OCI-LY3 (cell line): ENCODE data around the gene SYNPO.

Experiments
- H2AFZ ChIP-seq: fragments of 200-600, 300-600 bp; shearing (Covaris generic); 2 replicates; pipeline ENCODE4 v1.6.0; 2014; ENCODE audit warnings: antibody characterized with exemption, low read depth, low read length
- H3K27ac ChIP-seq: fragments of 200-600, 300-600 bp; sonication (generic); 2 replicates; pipeline ENCODE4 v1.5.1; 2014; ENCODE audit warnings: mild to moderate bottlenecking, low read length, moderate library complexity, mixed read lengths
- H3K27me3 ChIP-seq: fragments of 200-600, 300-600 bp; sonication (generic); 2 replicates; pipeline ENCODE4 v1.6.1; 2014; ENCODE audit warnings: low read depth, low read length, mixed read lengths
- H3K36me3 ChIP-seq: fragments of 200-600, 300-600 bp; sonication (generic); replicated peaks from 2 replicates; pipeline ENCODE3; 2014; ENCODE audit warnings: low read depth, low read length, mixed read lengths
- H3K4me1 ChIP-seq: fragments of 300-600, 200-600 bp; sonication (generic); 2 replicates; pipeline ENCODE4 v1.6.1; 2014; ENCODE audit warnings: low read length, mixed read lengths
- H3K4me2 ChIP-seq: fragments of 200-600, 300-600 bp; sonication (generic); 2 replicates; pipeline ENCODE4 v1.6.1; 2014; ENCODE audit warnings: low read length, mixed read lengths
- H3K4me3 ChIP-seq: fragments of 300-600, 200-600 bp; sonication (generic); 2 replicates; pipeline ENCODE4 v1.5.1; 2014; ENCODE audit warnings: antibody characterized with exemption, mild to moderate bottlenecking, low read length, moderate library complexity
- H3K79me2 ChIP-seq: fragments of 300-600, 200-600 bp; shearing (Covaris generic); 2 replicates; pipeline ENCODE4 v1.6.1; 2014; ENCODE audit warnings: mild to moderate bottlenecking, low read length, mixed read lengths
- H3K9ac ChIP-seq: fragments of 300-600, 200-600 bp; shearing (Covaris generic); 2 replicates; pipeline ENCODE4 v1.6.0; 2014; ENCODE audit warnings: mild to moderate bottlenecking, low read length, moderate library complexity
- H3K9me3 ChIP-seq: fragments of 200-600, 300-600 bp; shearing (Covaris generic); 2 replicates; pipeline ENCODE4 v1.6.1; 2014; ENCODE audit warnings: low read length, mixed read lengths; ENCODE audit not compliant: insufficient read depth
- H4K20me1 ChIP-seq: fragments of 200-600, 300-600 bp; sonication (generic); 2 replicates; pipeline ENCODE4 v1.6.1; 2016; ENCODE audit warnings: low read length, mixed read lengths; ENCODE audit not compliant: insufficient read depth
- CTCF ChIP-seq: fragments of 200-600, 300-600 bp; sonication (generic); IDR thresholded peaks from 2 replicates; pipeline ENCODE4 v1.5.1; 2014; ENCODE audit warnings: antibody characterized with exemption, low read length, low read depth
- EZH2phosphoT487 ChIP-seq: fragments of 200-600 bp; shearing (Covaris generic); IDR thresholded peaks from 2 replicates; pipeline ENCODE4 v1.6.1; 2018; ENCODE audit warnings: antibody characterized with exemption, mixed run types, low read depth

The SYNPO gene

GRCh38 chr5:150598821-150599273, 41.6 kb upstream of the SYNPO start:
- H4K20me1 ChIP-seq = no peaks in the 10 kb centered on the region

GRCh38 chr5:150599281-150599680, 41.2 kb upstream of the SYNPO start:
- no peak overlapping the region for H3K27ac ChIP-seq
- H3K79me2 ChIP-seq = no peaks in the 10 kb centered on the region
- no peak overlapping the region for H3K4me3 ChIP-seq
- H2AFZ ChIP-seq = no peak overlapping the region
- H3K4me1 ChIP-seq = peaks cover 7% of the 10 kb centered on the region
- H3K27me3 ChIP-seq = no peaks in the 10 kb centered on the region
- TF ChIP-seq CTCF (no peak), EZH2phosphoT487 (no peak)
- no peaks in the 10 kb centered on the region for H3K9me3 ChIP-seq
- H4K20me1 ChIP-seq = no peaks in the 10 kb centered on the region
- no peaks in the 10 kb centered on the region for H3K36me3 ChIP-seq
- H3K9ac ChIP-seq = no peak overlapping the region
- no peak overlapping the region for H3K4me2 ChIP-seq

More at GRCh38 chr5:150598821-150599273, 41.6 kb upstream of the SYNPO start:
- H3K27ac ChIP-seq = no peak overlapping the region
- H3K4me2 ChIP-seq = no peak overlapping the region
- H3K79me2 ChIP-seq = no peaks in the 10 kb centered on the region
- TF ChIP-seq EZH2phosphoT487 (no peak), CTCF (no peak)
- no peak overlapping the region for H3K4me3 ChIP-seq
- peaks cover 7% of the 10 kb centered on the region for H3K4me1 ChIP-seq
- H3K27me3 ChIP-seq = no peaks in the 10 kb centered on the region
- no peak overlapping the region for H2AFZ ChIP-seq
- H3K36me3 ChIP-seq = no peaks in the 10 kb centered on the region
- H3K9me3 ChIP-seq = no peaks in the 10 kb centered on the region
- no peak overlapping the region for H3K9ac ChIP-seq

GRCh38 chr5:150599917-150600511, 40.4 kb upstream of the SYNPO start:
- Histone ChIP-seq H3K79me2 (no peaks in the 10 kb centered on the region), H3K9me3 (no peaks in the 10 kb centered on the region), H3K27ac (no peak overlapping the region), H3K4me2 (no peak overlapping the region), H4K20me1 (no peaks in the 10 kb centered on the region), H3K27me3 (no peaks in the 10 kb centered on the region), H2AFZ (no peak overlapping the region), H3K4me1 (peaks cover 7% of the 10 kb centered on the region), H3K4me3 (no peak overlapping the region), H3K36me3 (no peaks in the 10 kb centered on the region), H3K9ac (no peak overlapping the region)
- no peak for TF ChIP-seq EZH2phosphoT487
- no peak for TF ChIP-seq CTCF

- H3K36me3 ChIP-seq = no peaks in the 10 kb centered on the region
- H3K27me3 ChIP-seq = no peaks in the 10 kb centered on the region
- peaks cover 7% of the 10 kb centered on the region for H3K4me1 ChIP-seq
- no peak overlapping the region for H3K27ac ChIP-seq
- no peak overlapping the region for H3K9ac ChIP-seq
- no peaks in the 10 kb centered on the region for H4K20me1 ChIP-seq
- H3K4me3 ChIP-seq = no peak overlapping the region
- no peak for TF ChIP-seq EZH2phosphoT487
- TF ChIP-seq CTCF = no peak
- no peak overlapping the region for H3K4me2 ChIP-seq
- H3K9me3 ChIP-seq = no peaks in the 10 kb centered on the region
- no peaks in the 10 kb centered on the region for H3K79me2 ChIP-seq
- no peak overlapping the region for H2AFZ ChIP-seq
Measured at GRCh38 chr5:150600616-150601490, 39.6 kb upstream of the SYNPO start.
